GOT3 (cell line): ENCODE data around the gene F10.
"Not testable (repeated sequence)": the region's sequence is repeated elsewhere in the genome, so short reads cannot be mapped to it uniquely, and the experiment has no call there.

Experiments
- DNase-seq: peaks from one replicate; lab custom pipeline; 2025; ENCODE audit warnings: mixed read lengths; lab: John Stamatoyannopoulos, UW

F10 gene

DNA sequence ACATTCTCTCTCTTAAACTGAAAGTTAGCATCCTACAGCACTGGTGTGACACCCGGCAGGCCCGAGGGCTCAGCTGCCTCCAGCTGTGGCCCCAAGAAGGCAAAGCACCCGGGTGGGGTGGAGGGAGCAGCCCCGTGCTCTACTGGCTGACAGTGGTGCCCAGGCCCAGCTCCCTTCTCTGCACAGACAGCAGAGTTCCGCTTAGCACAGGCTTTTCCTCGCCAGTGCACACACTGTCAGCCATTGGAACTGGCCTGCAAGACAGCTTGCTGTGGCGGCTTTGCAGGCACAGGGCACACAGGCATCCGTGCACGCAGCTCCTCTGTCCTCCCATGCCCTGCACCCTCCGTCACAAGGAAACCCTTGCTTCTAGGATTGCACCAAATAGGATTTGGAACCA lies 20.3 kb upstream of the F10 start:
- DNase-seq = not testable (repeated sequence)

DNA sequence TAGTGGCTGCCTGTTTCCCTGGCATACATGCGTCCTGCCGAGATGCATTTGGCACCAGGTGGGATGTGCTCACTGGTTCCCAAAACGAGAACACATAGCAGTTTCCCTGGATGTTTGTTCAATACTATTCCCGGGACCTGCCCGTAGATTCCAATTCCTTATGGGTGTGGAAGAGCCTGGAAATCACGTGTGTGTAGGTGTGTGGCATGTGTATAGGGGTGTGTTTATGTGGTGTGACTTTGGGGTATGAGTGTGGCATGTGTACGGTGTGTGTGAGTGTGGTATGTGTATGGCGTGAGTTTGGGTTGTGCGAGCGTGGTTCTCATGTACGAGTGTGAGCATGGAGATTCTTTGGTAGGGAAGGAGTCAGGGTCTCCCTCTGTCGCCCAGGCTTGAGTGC lies 19.9 kb upstream of the F10 start:
- DNase-seq = no peak

DNA sequence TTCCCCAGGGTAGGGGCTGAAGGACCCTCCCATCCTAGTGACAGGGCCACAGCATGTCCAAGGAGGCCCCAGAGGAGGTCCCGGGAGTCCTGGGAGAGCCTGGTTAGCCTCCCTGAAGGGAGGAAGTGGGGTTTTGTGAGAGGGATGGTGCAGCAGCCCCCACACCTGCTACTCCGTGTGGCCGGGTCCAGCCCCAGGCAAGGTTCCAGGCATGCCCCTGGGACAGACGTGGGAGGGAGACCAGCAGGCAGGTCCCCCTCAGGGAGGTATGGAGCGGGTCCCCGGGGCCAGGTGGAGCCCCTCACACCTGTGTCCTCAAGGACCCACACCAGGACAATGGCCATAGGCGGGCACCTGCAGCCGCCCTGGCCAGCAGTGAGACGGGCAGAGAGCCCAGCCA lies 19.0 kb upstream of the F10 start:
- no peak for DNase-seq

- DNase-seq = no peak
Measured at GRCh38 chr13:113105032-113105920, 17.3 kb upstream of the F10 start, which contains the start of gene F7. Gene F7, plus strand, starts transcription at chr13:113105791. Its CDS starts 51 bp downstream, at chr13:113105842.

- DNase-seq = no peak
Measured at GRCh38 chr13:113105921-113106452, 16.6 kb upstream of the F10 start.

GRCh38 chr13:113106711-113107351 lies 15.8 kb upstream of the F10 start:
- no peak for DNase-seq

DNA sequence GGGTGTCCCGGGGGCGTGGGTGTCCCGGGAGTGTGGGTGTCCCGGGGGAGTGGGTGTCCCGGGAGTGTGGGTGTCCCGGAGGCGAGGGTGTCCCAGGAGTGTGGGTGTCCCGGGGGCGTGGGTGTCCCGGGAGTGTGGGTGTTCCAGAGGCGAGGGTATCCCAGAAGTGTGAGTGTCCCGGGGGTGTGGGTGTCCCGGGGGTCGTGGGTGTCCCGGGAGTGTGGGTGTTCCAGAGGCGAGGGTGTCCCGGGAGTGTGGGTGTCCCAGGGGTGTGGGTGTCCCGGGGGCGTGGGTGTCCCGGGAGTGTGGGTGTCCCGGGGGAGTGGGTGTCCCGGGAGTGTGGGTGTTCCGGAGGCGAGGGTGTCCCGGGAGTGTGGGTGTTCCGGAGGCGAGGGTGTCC lies 14.1 kb upstream of the F10 start:
- not testable (repeated sequence) for DNase-seq

- no peak for DNase-seq
Measured at GRCh38 chr13:113109151-113110047, 13.2 kb upstream of the F10 start.

- DNase-seq = no peak
Measured at GRCh38 chr13:113110048-113110851, 12.3 kb upstream of the F10 start.

GRCh38 chr13:113110852-113111315 lies 11.7 kb upstream of the F10 start:
- DNase-seq = no peak

DNA sequence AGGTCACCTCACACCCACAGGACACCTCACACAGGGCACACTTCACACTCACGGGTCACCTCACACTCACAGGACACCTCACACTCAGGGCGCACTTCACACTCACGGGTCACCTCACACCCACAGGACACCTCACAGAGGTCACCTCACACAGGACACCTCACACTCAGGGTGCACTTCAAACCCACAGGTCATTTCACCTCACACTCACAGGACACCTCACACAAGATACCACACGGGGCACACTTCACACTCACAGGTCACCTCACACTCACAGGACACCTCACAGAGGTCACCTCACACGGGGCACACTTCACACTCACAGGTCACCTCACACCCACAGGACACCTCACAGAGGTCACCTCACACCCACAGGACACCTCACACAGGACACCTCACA lies 10.8 kb upstream of the F10 start:
- not testable (repeated sequence) for DNase-seq

- DNase-seq = not testable (repeated sequence)
Measured at GRCh38 chr13:113112475-113112874, 10.1 kb upstream of the F10 start.

DNA sequence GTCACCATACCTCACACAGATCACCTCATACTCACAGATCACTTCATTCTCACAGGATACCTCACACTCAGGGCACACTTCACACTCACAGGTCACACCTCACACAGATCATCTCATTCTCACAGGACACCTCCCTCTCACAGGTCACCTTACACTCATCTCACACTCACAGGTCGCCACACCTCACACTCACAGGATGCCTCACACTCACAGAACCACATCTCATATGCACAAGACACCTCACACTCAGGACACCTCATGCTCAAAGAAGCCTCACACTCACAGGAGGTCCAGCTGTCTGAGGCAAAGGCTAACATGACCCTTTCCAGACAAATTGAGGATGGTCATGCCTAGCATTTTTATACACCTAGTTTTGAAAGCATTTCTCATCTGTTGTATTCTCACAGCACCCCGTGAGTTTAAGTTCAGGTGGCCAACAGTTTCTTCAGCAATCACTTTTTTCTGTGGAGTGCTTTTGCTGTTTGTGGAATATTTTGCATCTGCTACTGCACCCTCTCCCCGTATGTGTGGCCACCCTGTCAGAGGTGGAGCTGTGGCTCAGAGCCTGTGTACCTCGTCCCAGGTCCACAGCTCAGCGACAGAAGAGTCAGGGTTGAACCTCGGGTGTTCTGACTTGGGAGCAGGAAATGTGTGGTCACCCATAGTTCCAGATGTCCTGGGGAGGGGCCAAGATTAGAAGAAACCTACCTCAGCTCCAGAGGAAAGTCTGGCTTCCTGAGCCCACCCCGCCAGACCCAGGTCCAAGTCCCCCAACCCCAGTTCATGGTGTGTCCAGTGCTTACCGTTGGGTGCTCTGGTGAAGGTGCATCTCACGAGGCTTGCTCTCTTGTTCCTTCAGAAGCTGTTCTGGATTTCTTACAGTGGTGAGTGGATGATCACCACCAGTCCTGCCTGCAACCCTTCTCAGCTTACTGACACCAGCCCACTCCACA lies 9.4 kb upstream of the F10 start:
- DNase-seq = no peak

- DNase-seq = no peak
Measured at GRCh38 chr13:113113846-113114271, 8.7 kb upstream of the F10 start.

DNA sequence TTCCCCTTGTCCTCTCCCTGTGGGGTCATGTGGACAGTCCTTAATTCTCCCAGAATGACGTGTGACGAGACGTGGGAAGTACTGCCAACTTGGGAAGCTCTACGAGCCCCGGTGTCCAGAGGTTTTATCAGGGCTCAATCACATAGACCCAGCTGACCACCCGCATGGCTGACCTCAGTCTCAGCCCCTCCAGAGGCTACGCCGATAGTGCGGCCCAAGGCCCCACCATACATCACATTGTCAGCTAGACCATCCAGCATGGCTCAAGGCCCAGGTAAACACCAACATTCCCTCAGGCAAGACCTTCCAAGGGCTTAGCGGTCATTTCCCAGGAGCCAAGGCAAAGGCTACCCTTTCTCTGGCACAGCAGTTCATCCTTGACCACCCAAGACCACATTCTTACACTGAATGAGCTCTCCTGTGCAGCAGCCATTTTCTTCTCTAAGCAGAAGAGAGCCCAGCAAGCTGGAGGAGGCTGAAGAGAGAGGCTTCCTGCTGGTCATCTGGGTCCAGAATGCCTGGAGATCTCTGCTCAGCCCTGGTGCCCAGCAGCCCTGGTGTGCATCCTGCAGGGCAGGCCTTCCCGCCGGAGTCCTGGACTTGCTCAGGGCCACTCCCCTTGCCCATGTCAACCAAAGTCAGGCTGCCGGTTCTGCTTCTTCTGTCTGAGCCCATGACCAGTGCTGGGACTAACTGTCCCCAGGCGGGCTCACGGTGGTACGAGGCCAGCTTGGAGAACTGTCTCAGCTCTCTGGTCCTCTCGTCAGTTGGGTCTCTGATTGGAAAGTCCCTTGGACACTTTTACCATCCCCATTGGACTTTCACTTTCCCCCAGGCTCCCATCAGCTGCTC lies 7.9 kb upstream of the F10 start:
- no peak for DNase-seq

GRCh38 chr13:113115363-113116205 lies 7.0 kb upstream of the F10 start:
- no peak for DNase-seq

- no peak for DNase-seq
Measured at GRCh38 chr13:113116206-113116800, 6.3 kb upstream of the F10 start.
